A172 (cell line): ENCODE results near the gene CLSTN3. TPM values are rescaled to one million over a fixed set of nuclear protein-coding genes. Genes with fewer than 3 reads are reported as not detected.
"Not testable (repeated sequence)": the region's sequence is repeated elsewhere in the genome, so short reads cannot be mapped to it uniquely, and the experiment has no call there.

ENCODE experiments used
- DNase-seq: peaks from one replicate; pipeline ENCODE4 v3.0.0-alpha.2; 2015; ENCODE audit warnings: low spot score
- total RNA-seq: library from RNA; depleted of rRNA; stranded (reverse); fragments of >200 nt; shearing (Covaris generic); gene quantifications from 2 replicates; pipeline ENCODE4 v1.2.3, GENCODE V29; 2014

CLSTN3 gene
- total RNA-seq, 1 experiment from 2014 or later, result 8.5 TPM

- DNase-seq, result no peak
Measured at GRCh38 chr12:7103837-7104584, 26.2 kb upstream of the CLSTN3 start.

- no peak for DNase-seq
Measured at GRCh38 chr12:7106082-7106481, 24.1 kb upstream of the CLSTN3 start.

- not testable (repeated sequence) for DNase-seq
Measured at GRCh38 chr12:7107181-7107580, 23.0 kb upstream of the CLSTN3 start.

GRCh38 chr12:7107636-7108002 lies 22.6 kb upstream of the CLSTN3 start:
- DNase-seq, result no peak

- DNase-seq, result peak; percentile 56
Measured at GRCh38 chr12:7108003-7108795, 22.0 kb upstream of the CLSTN3 start.

- DNase-seq, result peak; percentile 67
Measured at GRCh38 chr12:7108796-7109571, 21.2 kb upstream of the CLSTN3 start, which contains the start of gene C1RL. Gene C1RL (minus strand): TSS chr12:7109214. CDS start chr12:7109180, 34 bp downstream.

GRCh38 chr12:7109572-7109920 lies 20.6 kb upstream of the CLSTN3 start:
- no peak for DNase-seq

GRCh38 chr12:7110661-7111060 lies 19.5 kb upstream of the CLSTN3 start:
- DNase-seq, result no peak

GRCh38 chr12:7112041-7112440 lies 18.1 kb upstream of the CLSTN3 start:
- no peak for DNase-seq

- no peak for DNase-seq
Measured at GRCh38 chr12:7113389-7113871, 16.7 kb upstream of the CLSTN3 start.

- no peak for DNase-seq
Measured at GRCh38 chr12:7114008-7114407, 16.2 kb upstream of the CLSTN3 start.

GRCh38 chr12:7114851-7115250 lies 15.3 kb upstream of the CLSTN3 start:
- DNase-seq, result no peak

- no peak for DNase-seq
Measured at GRCh38 chr12:7116196-7116595, 14.0 kb upstream of the CLSTN3 start.

GRCh38 chr12:7116916-7117315 lies 13.3 kb upstream of the CLSTN3 start:
- DNase-seq, result no peak

- DNase-seq, result no peak
Measured at GRCh38 chr12:7117670-7118069, 12.5 kb upstream of the CLSTN3 start.

- DNase-seq, result no peak
Measured at GRCh38 chr12:7118881-7119280, 11.3 kb upstream of the CLSTN3 start.

GRCh38 chr12:7120166-7120565 lies 10.0 kb upstream of the CLSTN3 start:
- no peak for DNase-seq

GRCh38 chr12:7121324-7121723 lies 8.8 kb upstream of the CLSTN3 start:
- DNase-seq, result no peak

GRCh38 chr12:7122811-7123769 lies 7.1 kb upstream of the CLSTN3 start:
- DNase-seq, result no peak

GRCh38 chr12:7123806-7124522 lies 6.2 kb upstream of the CLSTN3 start:
- DNase-seq, result no peak
